Measurements from ENCODE around the gene ATP5IF1. TPM values are rescaled to one million over a fixed set of nuclear protein-coding genes. Genes with fewer than 3 reads are reported as not detected.

ATP5IF1 gene
- total and polyA plus RNA-seq, 2 of the 4 experiments (the other 2 are of a cell fraction) = 33.7 to 105 TPM

- POLR2A ChIA-PET (ENCODE audit: unreplicated experiment) = no interaction called here
- in situ Hi-C loops (cut with MboI; ENCODE audit: low sequenced_read_pairs) = loop anchor here (25.0 kb wide), 1 partner anchor 338 kb away; the partner anchor contains the start of gene THEMIS2
These were observed 35.6 kb upstream of the ATP5IF1 start for GRCh38 chr1:28200234-28200873.

More at GRCh38 chr1:28200234-28200873, 35.6 kb upstream of the ATP5IF1 start:
- no TSS peak for BruUV-seq (replicated peaks)
- TF ChIP-seq CHD1 (IDR thresholded peaks at IDR 0.05; ENCODE audit: low read depth, low read length) (no peak), MAZ (IDR thresholded peaks at IDR 0.05; ENCODE audit: borderline replicate concordance, low read depth, low read length) (no peak), CTCF (conservative IDR thresholded peaks at IDR 0.05; ENCODE audit: low read depth, low read length) (no peak), SMC3 (IDR thresholded peaks at IDR 0.05; ENCODE audit: low read depth, low read length) (no peak), MAFK (IDR thresholded peaks at IDR 0.05; ENCODE audit: low read depth, low read length) (no peak), ELK1 (IDR thresholded peaks at IDR 0.05; ENCODE audit: borderline replicate concordance, low read depth, low read length) (no peak), RAD21 (IDR thresholded peaks at IDR 0.05; ENCODE audit: low read length) (no peak), CEBPB (IDR thresholded peaks at IDR 0.05; ENCODE audit: low read depth, low read length) (no peak), POLR2A (IDR thresholded peaks at IDR 0.05; ENCODE audit: low read depth, low read length) (no peak), FOS (IDR thresholded peaks at IDR 0.05; ENCODE audit: low read depth, low read length) (no peak), MXI1 (IDR thresholded peaks at IDR 0.05; ENCODE audit: borderline replicate concordance, low read depth, low read length) (no peak), BHLHE40 (IDR thresholded peaks at IDR 0.05; ENCODE audit: low read depth, low read length) (no peak), USF2 (IDR thresholded peaks at IDR 0.05; ENCODE audit: low read depth, low read length) (no peak), RFX5 (IDR thresholded peaks at IDR 0.05; ENCODE audit: low read depth, low read length) (no peak), NFE2L2 (IDR thresholded peaks at IDR 0.05; ENCODE audit: low read depth, low read length) (no peak), RCOR1 (IDR thresholded peaks at IDR 0.05; ENCODE audit: insufficient replicate concordance, low read length) (no peak)
- no peak overlapping the region for H2AK9ac ChIP-seq (replicated peaks; ENCODE audit: low read depth, low read length, poor library complexity)
- H3K9ac ChIP-seq (ENCODE audit: low read depth, low read length) = no peak overlapping the region
- ATAC-seq (ENCODE audit: low read depth) (no peak), DNase-seq (no peak)
- no peak overlapping the region for H2AK5ac ChIP-seq (ENCODE audit: low read depth, low read length)
- H3K36me3 ChIP-seq (ENCODE audit: control insufficient read depth, insufficient read depth, low read length) = peaks cover 53% of the 10 kb centered on the region
- no peak overlapping the region for H3K4me3 ChIP-seq (ENCODE audit: insufficient read depth, low read depth, low read length)
- H3K27ac ChIP-seq (ENCODE audit: insufficient read depth, low read length) = no peak overlapping the region
- H3K4me1 ChIP-seq (ENCODE audit: control insufficient read depth, insufficient read depth, low read length) = peaks cover 2% of the 10 kb centered on the region; the same call in 1 of the 2 replicates
- no peak overlapping the region for H2BK120ac ChIP-seq (ENCODE audit: low read depth, low read length)
- H2BK15ac ChIP-seq (ENCODE audit: low read depth, low read length) = no peak overlapping the region
- no peak overlapping the region for H2BK20ac ChIP-seq (ENCODE audit: low read depth, low read length)
- CTCF ChIA-PET = no interaction called here
- H4K20me1 ChIP-seq (ENCODE audit: insufficient read depth, low read length) = no peaks in the 10 kb centered on the region
- H3K56ac ChIP-seq (ENCODE audit: extremely low read depth, insufficient read depth, low read length) = no peak overlapping the region
- 0 out of 2 replicates have a peak, but pooled peaks cover 4% of the 10 kb centered on the region for H3K9me1 ChIP-seq (ENCODE audit: insufficient read depth, low read length)
- H3K27me3 ChIP-seq (ENCODE audit: control insufficient read depth, insufficient read depth, low read length) = no peaks in the 10 kb centered on the region
- no peak overlapping the region for H2AFZ ChIP-seq (replicated peaks; ENCODE audit: low read length, poor library complexity)
- no peak overlapping the region for H4K5ac ChIP-seq (ENCODE audit: low read depth, low read length)
- H3K4ac ChIP-seq (ENCODE audit: low read depth, low read length) = no peak overlapping the region
- WGBS, 2 experiments (ENCODE audit: extremely low coverage in 2 of 2, insufficient read length in 1 of 2) = no CpG with 5 or more reads among the region's 6 CpGs
- H3K14ac ChIP-seq (replicated peaks; ENCODE audit: low read depth, low read length) = no peak overlapping the region
- H3K79me1 ChIP-seq (ENCODE audit: low read depth in 1 of 2, low read length in 2 of 2) = peaks cover 0 to 8% of the 10 kb centered on the region in 2 experiments; a peak in 1 of 4 replicates
- H3K9me3 ChIP-seq (ENCODE audit: control insufficient read depth, insufficient read depth, low read length) = no peaks in the 10 kb centered on the region
- no peak overlapping the region for H4K8ac ChIP-seq (ENCODE audit: low read depth in 2 of 2, low read length in 2 of 2)
- dilution Hi-C loops (cut with HindIII; ENCODE audit: low sequenced_read_pairs, unreplicated experiment) (no loop called here), intact Hi-C loops (cut with micrococcal nuclease) (loop anchor here (10.0 kb wide), 1 partner anchor 346 kb away; no protein-coding TSS in a partner anchor)
- H4K91ac ChIP-seq (ENCODE audit: insufficient read depth, low read depth, low read length) = no peak overlapping the region
- H3K4me2 ChIP-seq (ENCODE audit: low read depth, low read length) = no peak overlapping the region
- no peak overlapping the region for H2BK5ac ChIP-seq (ENCODE audit: low read depth, low read length, poor library complexity, severe bottlenecking)
- H3K18ac ChIP-seq (ENCODE audit: low read depth, low read length) = no peak overlapping the region
- H3K23ac ChIP-seq (ENCODE audit: low read depth, low read length) = no peak overlapping the region

Measured in IMR-90 (cell line).